Keratinocyte (primary cell): ENCODE data around the gene CDH22.

ENCODE experiments used
- EZH2 ChIP-seq: IDR thresholded peaks from one replicate; pipeline ENCODE4 v1.6.1; 2012; ENCODE audit warnings: inconsistent platforms, mild to moderate bottlenecking, low read length, moderate library complexity
- TF ChIP-seq, protein P1 (sequence below), 3 experiments: IDR thresholded peaks in 1 of 3; conservative IDR thresholded peaks in 1 of 3; optimal IDR thresholded peaks in 1 of 3; 2 replicates in 2 of 3; 3 replicates in 1 of 3; pipeline versions ENCODE3 to v1.5.1; 2011; ENCODE audit warnings: low read length in 3 of 3, mild to moderate bottlenecking in 3 of 3, moderate library complexity in 2 of 3, control low read depth in 1 of 3, inconsistent platforms in 1 of 3; ENCODE audit not compliant: insufficient read depth in 2 of 3; ENCODE audit errors: extremely low read depth in 1 of 3

DNA sequence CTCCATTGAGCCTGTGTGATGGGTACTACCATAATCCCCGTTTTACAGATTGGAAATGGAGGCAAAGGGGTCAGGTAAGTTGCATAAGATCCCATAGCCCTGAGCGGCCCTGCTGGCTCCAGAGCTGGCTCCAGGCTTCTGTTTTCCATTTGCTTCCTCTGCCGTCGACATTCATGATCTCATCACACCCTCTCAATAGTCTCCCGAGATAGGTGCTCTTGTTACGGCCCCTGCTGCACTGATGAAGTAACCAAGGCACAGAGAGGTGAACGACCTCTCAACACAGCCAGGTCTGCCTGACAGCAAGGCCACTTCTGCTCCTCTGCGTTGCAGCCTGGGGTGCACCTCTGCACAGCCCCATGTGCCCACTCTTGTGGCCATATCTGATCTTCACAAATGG is 16.9 kb downstream of the CDH22 start:
- TF ChIP-seq, protein P1, sequence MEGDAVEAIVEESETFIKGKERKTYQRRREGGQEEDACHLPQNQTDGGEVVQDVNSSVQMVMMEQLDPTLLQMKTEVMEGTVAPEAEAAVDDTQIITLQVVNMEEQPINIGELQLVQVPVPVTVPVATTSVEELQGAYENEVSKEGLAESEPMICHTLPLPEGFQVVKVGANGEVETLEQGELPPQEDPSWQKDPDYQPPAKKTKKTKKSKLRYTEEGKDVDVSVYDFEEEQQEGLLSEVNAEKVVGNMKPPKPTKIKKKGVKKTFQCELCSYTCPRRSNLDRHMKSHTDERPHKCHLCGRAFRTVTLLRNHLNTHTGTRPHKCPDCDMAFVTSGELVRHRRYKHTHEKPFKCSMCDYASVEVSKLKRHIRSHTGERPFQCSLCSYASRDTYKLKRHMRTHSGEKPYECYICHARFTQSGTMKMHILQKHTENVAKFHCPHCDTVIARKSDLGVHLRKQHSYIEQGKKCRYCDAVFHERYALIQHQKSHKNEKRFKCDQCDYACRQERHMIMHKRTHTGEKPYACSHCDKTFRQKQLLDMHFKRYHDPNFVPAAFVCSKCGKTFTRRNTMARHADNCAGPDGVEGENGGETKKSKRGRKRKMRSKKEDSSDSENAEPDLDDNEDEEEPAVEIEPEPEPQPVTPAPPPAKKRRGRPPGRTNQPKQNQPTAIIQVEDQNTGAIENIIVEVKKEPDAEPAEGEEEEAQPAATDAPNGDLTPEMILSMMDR (optimal IDR thresholded peaks at IDR 0.05 in 1 of 3, IDR thresholded peaks at IDR 0.05 in 1 of 3, conservative IDR thresholded peaks at IDR 0.05 in 1 of 3; ENCODE audit: extremely low read depth in 1 of 3, insufficient read depth in 2 of 3, low read length in 3 of 3): no peak
- no peak for TF ChIP-seq EZH2
